Measurements from ENCODE around the gene P2RX7. TPM values are rescaled to one million over a fixed set of nuclear protein-coding genes. Genes with fewer than 3 reads are reported as not detected.

P2RX7 gene
- total and polyA plus RNA-seq, 5 donors = 1.1 to 4.0 (median 2.2) TPM

DNA sequence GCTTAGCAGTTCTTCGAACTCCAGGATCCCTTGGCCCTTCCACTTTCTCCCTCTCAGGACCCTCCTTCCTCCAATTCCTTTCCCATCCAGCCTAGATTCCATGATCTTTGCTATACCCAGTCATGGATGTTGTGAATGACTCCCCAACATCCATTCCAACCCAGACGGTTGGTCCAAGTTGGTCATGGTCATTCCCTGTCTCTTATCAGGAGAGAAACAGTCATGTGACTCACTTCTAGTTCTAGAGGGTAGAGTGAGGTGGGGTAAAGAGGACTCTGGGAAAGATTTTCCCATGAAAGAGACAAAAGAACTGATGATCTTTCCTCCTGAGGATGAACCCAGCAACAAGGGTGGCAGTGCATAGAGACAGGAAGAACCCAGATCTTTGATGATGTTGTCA is 9.2 kb upstream of the P2RX7 start:
- ATAC-seq (no peak), DNase-seq (no peak)
- intact Hi-C loops (cut with DNase I) = no loop called here
- Histone ChIP-seq H3K27me3 (ENCODE audit: control insufficient read depth, insufficient read depth) (no peaks in the 10 kb centered on the region), H3K4me1 (ENCODE audit: control insufficient read depth, insufficient read depth, low read length) (no peaks in the 10 kb centered on the region), H3K4me3 (ENCODE audit: low read length) (no peak overlapping the region), H3K27ac (ENCODE audit: low read length) (no peak overlapping the region), H3K9me3 (ENCODE audit: control insufficient read depth, low read length) (no peaks in the 10 kb centered on the region)
- WGBS = 86% methylated on average over 2 of the region's 2 CpGs

DNA sequence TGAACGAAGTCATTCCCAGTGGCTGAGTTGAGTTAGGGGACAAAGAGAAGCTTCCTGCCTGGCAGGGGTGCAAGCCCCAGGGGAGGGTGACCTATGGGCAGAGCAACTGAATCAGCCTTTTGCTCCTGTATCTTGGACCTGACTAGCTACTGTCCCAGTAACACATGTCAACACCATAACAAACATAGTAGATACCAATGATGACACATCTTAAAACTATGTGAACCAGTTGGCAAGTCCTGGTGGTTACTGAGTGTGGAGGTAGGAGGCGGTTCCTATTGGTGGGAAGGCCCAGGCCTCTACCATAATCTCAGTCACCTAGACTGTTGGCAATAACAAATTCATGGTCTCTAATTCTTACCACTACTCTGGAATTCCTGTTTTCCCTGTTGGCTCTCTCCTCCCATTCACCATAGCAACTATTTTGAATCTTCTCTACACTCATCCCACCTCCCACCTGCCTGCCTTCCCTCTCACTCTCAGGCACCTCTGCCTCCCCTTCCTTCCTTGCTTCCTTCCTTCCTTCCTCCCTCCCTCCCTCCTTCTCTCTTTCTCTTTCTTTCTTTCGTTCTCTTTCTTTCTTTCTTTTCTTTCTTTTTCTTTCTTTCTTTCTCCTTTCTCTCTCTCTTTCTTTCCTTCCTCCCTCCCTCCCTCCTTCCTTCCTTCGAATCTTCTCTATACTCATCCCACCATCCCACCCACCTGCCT is 8.1 kb upstream of the P2RX7 start:
- H3K9me3 ChIP-seq (ENCODE audit: control insufficient read depth, low read length) = no peaks in the 10 kb centered on the region
- H3K27me3 ChIP-seq (ENCODE audit: control insufficient read depth, insufficient read depth) = no peaks in the 10 kb centered on the region
- no peak overlapping the region for H3K27ac ChIP-seq (ENCODE audit: low read length)
- ATAC-seq (peak; percentile 74 to 76), DNase-seq (no peak)
- WGBS = 61% methylated on average over 4 of the region's 4 CpGs
- intact Hi-C loops (cut with DNase I) = no loop called here
- no peak overlapping the region for H3K4me3 ChIP-seq (ENCODE audit: low read length)
- no peaks in the 10 kb centered on the region for H3K4me1 ChIP-seq (ENCODE audit: control insufficient read depth, insufficient read depth, low read length)

DNA sequence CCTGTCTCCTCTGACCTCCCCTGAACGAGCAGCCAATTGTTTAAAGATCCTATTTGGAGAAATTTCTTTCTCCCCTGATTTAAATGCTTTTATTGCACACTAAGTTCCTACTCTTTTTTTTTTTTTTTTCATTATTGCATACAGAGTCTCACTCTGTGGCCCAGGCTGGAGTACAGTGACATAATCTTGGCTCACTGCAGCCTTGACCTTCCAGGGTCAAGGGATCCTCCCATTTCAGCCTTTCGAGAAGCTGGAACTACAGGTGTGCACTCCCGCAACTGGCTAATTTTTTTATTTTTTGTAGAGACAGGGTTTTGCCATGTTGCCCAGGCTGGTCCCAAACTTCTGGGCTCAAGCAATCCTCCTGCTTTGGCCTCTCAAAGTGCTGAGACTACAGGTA is 5.2 kb upstream of the P2RX7 start:
- Histone ChIP-seq H3K27ac (ENCODE audit: low read length) (no peak overlapping the region), H3K9me3 (ENCODE audit: control insufficient read depth, low read length) (no peaks in the 10 kb centered on the region), H3K4me3 (ENCODE audit: low read length) (no peak overlapping the region), H3K4me1 (ENCODE audit: control insufficient read depth, insufficient read depth, low read length) (no peaks in the 10 kb centered on the region), H3K27me3 (ENCODE audit: control insufficient read depth, insufficient read depth) (no peaks in the 10 kb centered on the region)
- DNase-seq (no peak), ATAC-seq (no peak)
- intact Hi-C loops (cut with DNase I) = no loop called here
- WGBS = 60% methylated on average over 3 of the region's 3 CpGs

DNA sequence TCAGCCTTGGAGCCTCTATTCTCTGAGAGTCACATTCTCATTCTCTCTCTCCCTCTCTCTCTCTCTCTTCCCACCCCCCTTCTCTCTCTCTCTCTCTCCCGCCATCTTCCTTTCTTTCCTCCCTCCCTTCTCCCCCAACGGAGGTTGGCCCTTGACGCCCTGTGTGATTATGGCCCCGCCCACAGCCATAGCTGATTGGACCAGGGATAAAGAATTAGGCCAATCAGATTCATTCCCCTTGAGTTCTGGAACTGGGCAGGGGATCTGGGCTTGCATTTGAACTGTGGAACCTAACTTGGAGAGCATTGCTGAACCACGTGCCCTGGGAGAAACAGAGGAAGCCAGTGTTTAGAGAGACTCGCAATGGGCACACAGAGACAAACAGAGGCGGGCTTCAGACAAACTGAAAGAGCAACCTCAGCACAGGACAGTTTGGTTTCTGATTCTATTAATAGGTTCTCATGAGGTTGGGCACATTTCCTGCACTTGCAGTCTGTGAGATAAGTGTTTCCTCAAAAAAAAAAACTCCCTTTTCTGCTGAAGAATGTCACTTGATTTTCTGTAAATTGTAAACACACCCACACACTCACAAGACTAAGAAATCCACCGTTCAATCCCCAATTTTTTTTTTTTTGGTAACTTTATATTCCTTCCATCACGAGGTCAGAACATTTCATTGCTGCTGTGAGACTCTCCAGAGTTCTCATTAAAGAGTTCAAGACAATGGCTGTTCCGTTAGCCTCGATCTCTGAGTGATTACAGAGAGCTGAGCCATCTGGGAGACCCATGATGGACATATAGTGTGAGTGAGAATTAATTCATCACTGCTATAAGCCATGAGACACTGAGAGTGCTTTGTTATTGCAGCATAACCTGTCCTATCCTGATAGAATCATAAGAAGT is 3.5 kb upstream of the P2RX7 start:
- Histone ChIP-seq H3K27ac (ENCODE audit: low read length) (peak overlapping the region; percentile 54), H3K4me1 (ENCODE audit: control insufficient read depth, insufficient read depth, low read length) (no peaks in the 10 kb centered on the region), H3K4me3 (ENCODE audit: low read length) (peak overlapping the region; percentile 11), H3K27me3 (ENCODE audit: control insufficient read depth, insufficient read depth) (no peaks in the 10 kb centered on the region), H3K9me3 (ENCODE audit: control insufficient read depth, low read length) (no peaks in the 10 kb centered on the region)
- intact Hi-C loops (cut with DNase I) = no loop called here
- ATAC-seq (peak; percentile 90), DNase-seq (peak; percentile 86 to 95 (median 93))
- 11% methylated on average over 11 of the region's 11 CpGs for WGBS

DNA sequence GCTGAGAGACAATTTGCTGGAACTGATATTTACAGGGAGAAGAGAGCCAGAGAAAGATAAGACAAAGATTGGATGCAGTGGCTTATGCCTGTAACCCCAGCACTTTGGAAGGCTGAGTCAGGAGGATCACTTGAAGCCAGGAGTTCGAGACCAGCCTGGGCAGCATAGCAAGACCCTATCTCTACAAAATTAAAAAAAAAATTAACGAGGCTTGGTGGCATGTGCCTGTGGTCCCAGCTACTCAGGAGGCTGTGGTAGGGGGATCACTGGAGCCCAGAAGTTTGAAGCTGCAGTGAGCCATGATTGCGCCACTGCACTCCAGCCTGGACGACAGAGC is 2.9 kb upstream of the P2RX7 start:
- ATAC-seq = no peak
- no peaks in the 10 kb centered on the region for H3K27me3 ChIP-seq (ENCODE audit: control insufficient read depth, insufficient read depth)
- H3K4me1 ChIP-seq (ENCODE audit: control insufficient read depth, insufficient read depth, low read length) = no peaks in the 10 kb centered on the region
- intact Hi-C loops (cut with DNase I) = no loop called here
- no peak overlapping the region for H3K4me3 ChIP-seq (ENCODE audit: low read length)
- no peak overlapping the region for H3K27ac ChIP-seq (ENCODE audit: low read length)
- H3K9me3 ChIP-seq (ENCODE audit: control insufficient read depth, low read length) = no peaks in the 10 kb centered on the region
- DNase-seq = no peak
- WGBS = 92% methylated on average over 4 of the region's 4 CpGs

DNA sequence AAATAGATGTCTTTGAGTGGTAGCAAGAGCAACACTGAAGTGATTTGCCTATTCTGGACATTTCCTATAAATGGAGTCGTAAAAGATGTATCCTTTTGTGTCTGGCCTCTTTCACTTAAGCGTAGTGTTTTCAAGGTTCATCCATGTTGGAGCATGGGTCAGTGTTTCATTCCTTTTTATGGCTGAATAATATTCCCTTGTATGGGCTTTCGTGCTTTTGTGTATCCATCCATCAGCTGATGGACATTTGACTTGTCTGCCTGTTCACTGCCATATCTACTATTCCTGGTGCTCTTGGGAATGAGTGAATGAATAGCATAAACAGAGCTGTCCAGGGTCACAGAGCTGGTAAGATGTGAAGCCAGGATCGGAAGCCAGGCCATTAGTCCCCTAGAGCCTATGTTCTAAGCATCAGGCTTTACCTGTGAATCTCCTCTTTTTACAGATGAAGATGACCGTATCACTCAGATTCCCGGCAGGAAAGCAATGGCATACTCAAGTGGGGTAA is 1.8 kb upstream of the P2RX7 start:
- H3K4me1 ChIP-seq (ENCODE audit: control insufficient read depth, insufficient read depth, low read length) = no peaks in the 10 kb centered on the region
- ATAC-seq (no peak), DNase-seq (no peak)
- intact Hi-C loops (cut with DNase I) = no loop called here
- no peaks in the 10 kb centered on the region for H3K27me3 ChIP-seq (ENCODE audit: control insufficient read depth, insufficient read depth)
- WGBS = 86% methylated on average over 6 of the region's 6 CpGs
- no peak overlapping the region for H3K4me3 ChIP-seq (ENCODE audit: low read length)
- H3K9me3 ChIP-seq (ENCODE audit: control insufficient read depth, low read length) = no peaks in the 10 kb centered on the region
- no peak overlapping the region for H3K27ac ChIP-seq (ENCODE audit: low read length)

DNA sequence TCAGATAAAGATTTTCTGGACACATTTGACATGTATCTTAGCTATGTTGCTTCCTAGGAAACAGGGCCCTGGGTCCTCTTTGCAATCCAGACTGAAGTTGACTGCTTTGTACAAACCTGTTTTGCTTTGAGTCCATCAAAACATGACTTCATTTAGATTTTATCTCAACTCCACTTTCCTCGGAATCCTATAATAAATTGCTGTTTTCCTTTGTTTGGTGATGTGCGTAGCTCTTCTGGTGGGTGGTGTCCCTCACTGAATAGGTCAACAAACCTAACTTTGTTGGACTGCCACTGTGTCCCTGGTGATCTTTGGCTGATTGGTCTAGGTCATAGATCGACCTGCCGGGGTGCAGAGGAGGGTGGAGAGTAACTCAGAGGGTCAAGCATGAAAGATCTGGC is 735 bp upstream of the P2RX7 start:
- Histone ChIP-seq H3K9me3 (ENCODE audit: control insufficient read depth, low read length) (no peaks in the 10 kb centered on the region), H3K4me3 (ENCODE audit: low read length) (no peak overlapping the region), H3K4me1 (ENCODE audit: control insufficient read depth, insufficient read depth, low read length) (no peaks in the 10 kb centered on the region), H3K27ac (ENCODE audit: low read length) (no peak overlapping the region), H3K27me3 (ENCODE audit: control insufficient read depth, insufficient read depth) (no peaks in the 10 kb centered on the region)
- WGBS = 75% methylated on average over 4 of the region's 4 CpGs
- intact Hi-C loops (cut with DNase I) = no loop called here
- DNase-seq (no peak), ATAC-seq (no peak)

DNA sequence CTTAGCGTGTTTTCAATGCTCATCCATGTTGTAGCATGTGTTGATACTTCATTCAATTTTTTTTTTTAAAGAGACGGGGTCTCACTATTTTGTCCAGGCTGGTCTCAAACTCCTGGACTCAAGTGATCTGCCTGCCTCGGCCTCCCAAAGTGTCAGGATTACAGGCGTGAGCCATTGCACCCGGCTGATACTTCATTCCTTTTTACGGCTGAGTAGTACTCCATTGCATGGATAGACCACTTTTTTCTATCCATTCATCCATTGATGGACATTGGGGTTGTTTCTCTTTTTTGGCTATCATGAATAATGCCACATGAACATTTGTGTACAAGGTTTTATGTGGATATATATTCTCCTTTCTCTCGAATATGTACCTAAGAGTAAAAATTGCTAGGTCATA is 1.2 kb downstream of the P2RX7 start:
- H3K9me3 ChIP-seq (ENCODE audit: control insufficient read depth, low read length) = no peaks in the 10 kb centered on the region
- no peaks in the 10 kb centered on the region for H3K27me3 ChIP-seq (ENCODE audit: control insufficient read depth, insufficient read depth)
- H3K4me3 ChIP-seq (ENCODE audit: low read length) = no peak overlapping the region
- H3K27ac ChIP-seq (ENCODE audit: low read length) = no peak overlapping the region
- 90% methylated on average over 7 of the region's 7 CpGs for WGBS
- ATAC-seq (no peak), DNase-seq (no peak)
- no peaks in the 10 kb centered on the region for H3K4me1 ChIP-seq (ENCODE audit: control insufficient read depth, insufficient read depth, low read length)
- intact Hi-C loops (cut with DNase I) = no loop called here

DNA sequence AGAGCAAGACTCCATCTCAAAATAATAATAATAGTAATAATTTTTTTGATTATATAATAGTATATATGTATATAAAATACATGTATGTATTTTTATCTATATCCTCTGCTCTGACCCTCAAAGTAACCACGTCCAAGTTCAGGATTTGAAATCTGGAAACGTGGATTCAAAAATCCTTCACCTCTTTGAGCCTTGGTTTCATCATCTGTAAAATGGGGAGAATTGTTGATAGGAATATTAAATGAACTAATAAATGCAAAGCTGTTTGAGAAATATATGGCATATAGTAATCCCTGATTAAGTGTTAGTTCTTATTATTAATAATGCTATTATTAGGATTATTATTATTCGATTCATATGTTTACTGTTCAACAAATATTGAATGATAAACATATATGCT is 2.6 kb downstream of the P2RX7 start:
- DNase-seq = no peak
- no peaks in the 10 kb centered on the region for H3K4me1 ChIP-seq (ENCODE audit: control insufficient read depth, insufficient read depth, low read length)
- no peak for ATAC-seq
- H3K27me3 ChIP-seq (ENCODE audit: control insufficient read depth, insufficient read depth) = no peaks in the 10 kb centered on the region
- intact Hi-C loops (cut with DNase I) = no loop called here
- H3K27ac ChIP-seq (ENCODE audit: low read length) = no peak overlapping the region
- H3K4me3 ChIP-seq (ENCODE audit: low read length) = no peak overlapping the region
- 94% methylated on average over 3 of the region's 3 CpGs for WGBS
- H3K9me3 ChIP-seq (ENCODE audit: control insufficient read depth, low read length) = no peaks in the 10 kb centered on the region

DNA sequence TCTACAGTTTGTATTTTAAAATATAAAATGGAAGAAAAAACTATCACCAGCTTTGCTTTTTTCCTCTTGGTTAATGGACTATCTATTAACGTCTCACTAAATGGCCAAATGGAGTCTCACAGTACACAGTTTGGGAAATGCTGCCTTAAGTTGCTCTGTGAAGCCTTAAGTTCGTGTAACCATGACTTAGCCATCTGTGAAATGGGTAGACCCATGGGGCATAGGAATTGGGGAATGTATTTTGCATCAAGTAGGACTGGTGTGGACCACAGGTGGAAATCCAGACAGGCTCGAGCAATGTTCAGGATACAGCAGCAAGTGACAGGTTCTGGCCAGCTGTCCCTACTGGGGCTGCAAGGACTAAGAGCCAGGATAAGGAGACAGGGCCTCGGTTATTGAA is 4.8 kb downstream of the P2RX7 start:
- no peak for DNase-seq
- H3K27ac ChIP-seq (ENCODE audit: low read length) = no peak overlapping the region
- intact Hi-C loops (cut with DNase I) = no loop called here
- ATAC-seq = no peak
- H3K4me3 ChIP-seq (ENCODE audit: low read length) = no peak overlapping the region
- 91% methylated on average over 4 of the region's 4 CpGs for WGBS
- H3K9me3 ChIP-seq (ENCODE audit: control insufficient read depth, low read length) = no peaks in the 10 kb centered on the region
- H3K27me3 ChIP-seq (ENCODE audit: control insufficient read depth, insufficient read depth) = no peaks in the 10 kb centered on the region
- H3K4me1 ChIP-seq (ENCODE audit: control insufficient read depth, insufficient read depth, low read length) = no peaks in the 10 kb centered on the region

DNA sequence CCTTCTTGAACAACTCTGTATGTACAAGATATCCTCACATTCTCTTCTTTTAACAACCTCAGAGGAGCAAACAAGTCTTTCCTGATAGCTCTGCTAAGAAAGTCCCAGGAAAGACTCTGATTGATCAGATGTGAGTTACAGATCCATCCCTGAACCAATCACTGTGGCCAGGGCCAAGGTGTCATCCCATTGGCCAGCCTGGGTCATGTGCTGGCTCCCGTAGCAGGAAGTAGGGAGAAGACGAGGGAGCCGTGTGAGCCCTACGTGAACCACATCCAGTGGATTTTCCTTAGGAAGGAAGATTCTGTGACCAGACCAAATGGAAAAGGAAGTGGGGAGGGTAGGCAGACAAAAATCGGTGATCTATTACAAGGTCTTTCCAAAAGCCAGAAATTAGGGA is 5.6 kb downstream of the P2RX7 start:
- peak in 1 of 2 donors; percentile 32 for ATAC-seq
- intact Hi-C loops (cut with DNase I) = no loop called here
- WGBS = 78% methylated on average over 5 of the region's 5 CpGs

More for the DNA sequence above, 5.6 kb downstream of the P2RX7 start:
- Histone ChIP-seq H3K4me3 (ENCODE audit: low read length) (no peak overlapping the region), H3K9me3 (ENCODE audit: control insufficient read depth, low read length) (no peaks in the 10 kb centered on the region), H3K27me3 (ENCODE audit: control insufficient read depth, insufficient read depth) (no peaks in the 10 kb centered on the region), H3K4me1 (ENCODE audit: control insufficient read depth, insufficient read depth, low read length) (no peaks in the 10 kb centered on the region), H3K27ac (ENCODE audit: low read length) (no peak overlapping the region)
- no peak for DNase-seq
